Ascending aorta (tissue), 2 donors: ENCODE data around the gene FARP2. TPM values are rescaled to one million over a fixed set of nuclear protein-coding genes. Genes with fewer than 3 reads are reported as not detected.
A peak's percentile ranks its signal among the peaks of the same experiment; 100 is the strongest.
"Not testable (repeated sequence)": the region's sequence is repeated elsewhere in the genome, so short reads cannot be mapped to it uniquely, and the experiment has no call there.

ENCODE experiments used
- DNase-seq, 2 donors: peaks; one replicate each; pipeline ENCODE4 v3.0.0-alpha.2; 2019; ENCODE audit warnings: low spot score in 2 of 2
- H3K27ac ChIP-seq, 2 donors: fragments of 200-600 bp; sonication (generic); one replicate each; pipeline ENCODE4 v1.5.1; 2016 to 2017; ENCODE audit warnings: mild to moderate bottlenecking in 1 of 2
- H3K27me3 ChIP-seq: fragments of 200-600 bp; sonication (generic); one replicate; pipeline ENCODE4 v1.5.1; 2017
- H3K36me3 ChIP-seq, 2 donors: fragments of 200-600 bp; sonication (generic); one replicate each; pipeline ENCODE4 v1.5.1; 2016
- H3K4me1 ChIP-seq, 2 donors: fragments of 200-600 bp; sonication (generic); one replicate each; pipeline ENCODE4 v1.5.1; 2016 to 2017; ENCODE audit warnings: mild to moderate bottlenecking in 1 of 2
- H3K4me3 ChIP-seq, 2 donors: fragments of 200-600 bp; sonication (generic); one replicate each; pipeline ENCODE4 v1.5.1; 2016 to 2017; ENCODE audit warnings: mild to moderate bottlenecking in 1 of 2
- H3K9me3 ChIP-seq, 2 donors: fragments of 200-600 bp; sonication (generic); one replicate each; pipeline ENCODE4 v1.5.1; 2016
- intact Hi-C: fragments of 100-400 bp; cut with DNase I; formaldehyde crosslinking; loops from one replicate; pipeline ENCODE4 v1.15.1; 2023
- total RNA-seq: library from RNA; depleted of rRNA; stranded (reverse); fragments of >200 nt; gene quantifications from one replicate; pipeline ENCODE4 v1.1.0, GENCODE V29; 2016
- TF ChIP-seq, protein P1 (sequence below), 3 experiments: fragments of 200-600 bp in 2 of 3; fragments of 450-650 bp in 1 of 3; sonication (generic) in 2 of 3; IDR thresholded peaks; one replicate each; pipeline ENCODE4 v1.5.1; 2016 to 2019; ENCODE audit warnings: antibody characterized with exemption in 3 of 3, mild to moderate bottlenecking in 1 of 3, moderate library complexity in 1 of 3

The FARP2 gene
- total RNA-seq, 1 donor from 2014 or later = 19.6 TPM

DNA sequence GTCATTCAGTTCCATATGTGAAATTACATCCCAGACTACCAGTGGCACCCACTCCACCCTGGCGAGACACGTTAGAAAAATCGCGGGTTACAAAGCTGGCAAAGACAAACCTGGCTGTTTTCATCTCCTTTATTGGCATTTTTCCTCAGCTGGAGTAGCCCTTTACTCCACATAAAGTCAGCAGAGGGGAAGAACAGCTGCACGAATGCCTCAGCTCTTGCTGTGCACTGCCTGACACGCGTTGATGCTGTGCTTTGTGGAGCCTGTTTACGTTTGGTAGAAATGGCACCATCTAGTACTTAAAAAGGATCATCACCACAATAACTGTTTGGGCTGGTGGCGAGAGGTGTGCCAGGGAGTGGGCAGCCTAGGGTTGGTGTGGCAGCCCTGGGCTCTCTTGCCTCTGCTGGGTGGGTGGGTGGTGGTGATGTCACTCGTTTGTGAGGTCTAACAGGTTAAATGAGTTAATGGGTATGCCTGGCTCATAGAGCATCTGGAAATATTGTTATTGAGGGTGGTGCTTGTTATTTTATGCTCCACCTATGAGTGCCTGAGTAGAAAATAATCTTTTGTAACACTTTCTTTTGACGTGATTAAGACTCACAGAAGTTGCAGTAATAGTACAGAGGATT lies 16.4 kb downstream of the FARP2 start:
- Histone ChIP-seq H3K36me3 (peaks cover 0 to 13% of the 10 kb centered on the region in 2 donors), H3K4me3 (no peak overlapping the region), H3K27ac (no peak overlapping the region), H3K27me3 (no peaks in the 10 kb centered on the region), H3K9me3 (no peaks in the 10 kb centered on the region), H3K4me1 (peaks cover 0 to 22% of the 10 kb centered on the region in 2 donors)
- no peak for DNase-seq
- intact Hi-C loops = no loop called here
- TF ChIP-seq, protein P1, sequence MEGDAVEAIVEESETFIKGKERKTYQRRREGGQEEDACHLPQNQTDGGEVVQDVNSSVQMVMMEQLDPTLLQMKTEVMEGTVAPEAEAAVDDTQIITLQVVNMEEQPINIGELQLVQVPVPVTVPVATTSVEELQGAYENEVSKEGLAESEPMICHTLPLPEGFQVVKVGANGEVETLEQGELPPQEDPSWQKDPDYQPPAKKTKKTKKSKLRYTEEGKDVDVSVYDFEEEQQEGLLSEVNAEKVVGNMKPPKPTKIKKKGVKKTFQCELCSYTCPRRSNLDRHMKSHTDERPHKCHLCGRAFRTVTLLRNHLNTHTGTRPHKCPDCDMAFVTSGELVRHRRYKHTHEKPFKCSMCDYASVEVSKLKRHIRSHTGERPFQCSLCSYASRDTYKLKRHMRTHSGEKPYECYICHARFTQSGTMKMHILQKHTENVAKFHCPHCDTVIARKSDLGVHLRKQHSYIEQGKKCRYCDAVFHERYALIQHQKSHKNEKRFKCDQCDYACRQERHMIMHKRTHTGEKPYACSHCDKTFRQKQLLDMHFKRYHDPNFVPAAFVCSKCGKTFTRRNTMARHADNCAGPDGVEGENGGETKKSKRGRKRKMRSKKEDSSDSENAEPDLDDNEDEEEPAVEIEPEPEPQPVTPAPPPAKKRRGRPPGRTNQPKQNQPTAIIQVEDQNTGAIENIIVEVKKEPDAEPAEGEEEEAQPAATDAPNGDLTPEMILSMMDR (IDR thresholded peaks at IDR 0.05) = no peak

DNA sequence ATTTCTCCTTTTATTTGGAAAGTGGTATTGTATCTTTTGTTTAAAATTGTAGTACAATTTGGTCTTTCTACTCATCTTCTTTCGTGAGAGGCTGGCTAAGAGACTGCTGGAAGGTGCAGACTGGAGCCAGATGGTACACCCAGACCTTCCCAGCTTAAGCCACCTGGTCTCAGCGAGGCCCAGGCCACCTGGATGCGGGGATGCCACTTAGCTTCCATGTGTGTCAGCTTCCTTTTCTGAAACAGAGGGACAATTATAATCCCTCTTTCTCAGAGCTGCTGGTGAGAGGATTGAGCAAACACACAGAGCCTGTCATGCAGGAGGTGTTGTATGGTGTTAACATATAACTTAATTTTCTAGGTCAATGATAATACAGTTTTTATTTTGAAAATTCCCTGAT lies 17.4 kb downstream of the FARP2 start:
- H3K9me3 ChIP-seq = no peaks in the 10 kb centered on the region
- intact Hi-C loops = no loop called here
- H3K27ac ChIP-seq = no peak overlapping the region
- H3K4me1 ChIP-seq = peaks cover under 1 to 15% of the 10 kb centered on the region in 2 donors
- no peak overlapping the region for H3K4me3 ChIP-seq
- TF ChIP-seq, protein P1 (IDR thresholded peaks at IDR 0.05) = no peak
- H3K36me3 ChIP-seq = peaks cover 0 to 13% of the 10 kb centered on the region in 2 donors
- no peaks in the 10 kb centered on the region for H3K27me3 ChIP-seq
- DNase-seq = no peak

GRCh38 chr2:241373906-241374305 lies 17.8 kb downstream of the FARP2 start:
- H3K4me3 ChIP-seq, intact Hi-C loops, H3K27me3 ChIP-seq, DNase-seq, H3K9me3 ChIP-seq, H3K27ac ChIP-seq: not testable (repeated sequence)
- Histone ChIP-seq H3K4me1 (peaks cover 5 to 18% of the 10 kb centered on the region in 2 donors), H3K36me3 (peaks cover 0 to 13% of the 10 kb centered on the region in 2 donors)

GRCh38 chr2:241375300-241375699 lies 19.2 kb downstream of the FARP2 start:
- peaks cover 0 to 13% of the 10 kb centered on the region in 2 donors for H3K36me3 ChIP-seq
- intact Hi-C loops = no loop called here

GRCh38 chr2:241376808-241377207 lies 20.7 kb downstream of the FARP2 start:
- Histone ChIP-seq H3K27ac (no peak overlapping the region), H3K4me3 (no peak overlapping the region), H3K4me1 (peaks cover 17 to 39% of the 10 kb centered on the region in 2 donors), H3K9me3 (no peaks in the 10 kb centered on the region), H3K27me3 (no peaks in the 10 kb centered on the region), H3K36me3 (peaks cover 0 to 13% of the 10 kb centered on the region in 2 donors)
- intact Hi-C loops = no loop called here
- no peak for DNase-seq
- TF ChIP-seq, protein P1 (IDR thresholded peaks at IDR 0.05) = no peak

More at GRCh38 chr2:241375300-241375699, 19.2 kb downstream of the FARP2 start:
- Histone ChIP-seq H3K4me3 (no peak overlapping the region), H3K27ac (no peak overlapping the region), H3K27me3 (no peaks in the 10 kb centered on the region), H3K9me3 (no peaks in the 10 kb centered on the region), H3K4me1 (peaks cover 11 to 24% of the 10 kb centered on the region in 2 donors)
- TF ChIP-seq, protein P1 (IDR thresholded peaks at IDR 0.05) = no peak
- no peak for DNase-seq

DNA sequence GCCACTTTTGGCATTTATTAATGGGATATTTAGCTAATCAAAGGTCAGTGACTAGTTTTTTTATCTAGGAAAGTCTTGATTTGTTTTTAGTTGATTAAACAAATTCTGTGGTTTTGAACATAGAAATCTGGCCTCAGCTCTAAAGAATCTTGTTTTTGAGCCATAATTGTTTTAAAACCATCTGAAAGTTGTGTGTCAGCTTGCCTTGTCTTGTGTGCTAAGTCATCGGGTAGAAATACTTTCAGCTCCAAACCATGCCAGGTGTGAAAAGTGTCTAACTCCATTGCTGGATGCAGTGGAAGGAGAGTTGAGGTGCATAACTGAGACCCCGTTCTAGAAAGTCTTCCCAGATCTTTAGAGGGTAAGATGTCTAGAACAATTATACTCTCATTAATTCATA lies 22.7 kb downstream of the FARP2 start:
- H3K27me3 ChIP-seq = no peaks in the 10 kb centered on the region
- intact Hi-C loops = loop anchor here (1.0 kb wide), 1 partner anchor 23 kb away; the partner anchor contains the start of gene FARP2
- TF ChIP-seq, protein P1 (IDR thresholded peaks at IDR 0.05) = no peak
- DNase-seq = no peak
- H3K4me3 ChIP-seq = no peak overlapping the region
- H3K9me3 ChIP-seq = no peaks in the 10 kb centered on the region
- peaks cover 21 to 48% of the 10 kb centered on the region in 2 donors for H3K4me1 ChIP-seq
- H3K36me3 ChIP-seq = peaks cover 0 to 13% of the 10 kb centered on the region in 2 donors
- peak overlapping the region; percentile 81 to 84 for H3K27ac ChIP-seq
